GM20000 (cell line): Measurements from ENCODE around the gene WEE1.

Experiments used
- DNase-seq: peaks from one replicate; pipeline ENCODE4 v3.0.0; 2012; ENCODE audit warnings: low spot score
- TF ChIP-seq, protein P1 (sequence below): IDR thresholded peaks from 2 replicates; pipeline ENCODE4 v1.5.1; 2012; ENCODE audit warnings: mild to moderate bottlenecking, control low read depth; ENCODE audit errors: extremely low read depth, missing control alignments

WEE1 gene

DNA sequence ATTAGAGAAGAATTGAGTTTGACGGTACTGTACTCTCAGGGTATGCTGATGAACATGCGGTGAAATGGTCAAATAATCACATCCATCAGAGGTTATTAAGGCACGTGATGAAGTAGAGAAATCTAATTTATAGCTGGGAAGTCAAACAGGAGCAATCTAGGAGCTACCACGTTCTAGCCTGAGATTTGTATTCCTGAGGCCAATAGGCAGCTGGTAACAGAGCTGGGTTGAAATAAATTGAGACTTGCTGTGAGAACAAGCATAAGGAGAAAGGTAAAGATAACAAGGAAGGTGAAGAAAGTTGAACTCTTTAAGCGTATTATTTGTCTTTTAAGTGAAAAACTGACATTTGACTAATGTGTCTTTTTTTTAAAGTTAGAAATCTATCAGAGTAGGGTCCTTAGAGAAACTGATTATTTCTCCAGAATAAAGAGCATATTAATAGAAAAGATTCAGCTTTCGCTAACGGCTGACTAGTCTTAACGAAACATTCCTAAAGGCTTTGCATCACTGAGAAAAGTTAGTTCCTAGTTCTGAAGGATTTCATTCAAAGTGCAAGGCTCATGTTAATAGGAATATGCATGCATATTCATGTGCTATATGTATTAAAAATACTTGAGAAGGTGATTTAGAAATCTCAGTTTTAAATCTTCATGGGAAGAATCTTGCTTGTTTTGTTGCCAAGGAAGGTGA, 5.2 kb upstream of the WEE1 start:
- DNase-seq, result no peak
- TF ChIP-seq, protein P1, sequence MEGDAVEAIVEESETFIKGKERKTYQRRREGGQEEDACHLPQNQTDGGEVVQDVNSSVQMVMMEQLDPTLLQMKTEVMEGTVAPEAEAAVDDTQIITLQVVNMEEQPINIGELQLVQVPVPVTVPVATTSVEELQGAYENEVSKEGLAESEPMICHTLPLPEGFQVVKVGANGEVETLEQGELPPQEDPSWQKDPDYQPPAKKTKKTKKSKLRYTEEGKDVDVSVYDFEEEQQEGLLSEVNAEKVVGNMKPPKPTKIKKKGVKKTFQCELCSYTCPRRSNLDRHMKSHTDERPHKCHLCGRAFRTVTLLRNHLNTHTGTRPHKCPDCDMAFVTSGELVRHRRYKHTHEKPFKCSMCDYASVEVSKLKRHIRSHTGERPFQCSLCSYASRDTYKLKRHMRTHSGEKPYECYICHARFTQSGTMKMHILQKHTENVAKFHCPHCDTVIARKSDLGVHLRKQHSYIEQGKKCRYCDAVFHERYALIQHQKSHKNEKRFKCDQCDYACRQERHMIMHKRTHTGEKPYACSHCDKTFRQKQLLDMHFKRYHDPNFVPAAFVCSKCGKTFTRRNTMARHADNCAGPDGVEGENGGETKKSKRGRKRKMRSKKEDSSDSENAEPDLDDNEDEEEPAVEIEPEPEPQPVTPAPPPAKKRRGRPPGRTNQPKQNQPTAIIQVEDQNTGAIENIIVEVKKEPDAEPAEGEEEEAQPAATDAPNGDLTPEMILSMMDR, result no peak

DNA sequence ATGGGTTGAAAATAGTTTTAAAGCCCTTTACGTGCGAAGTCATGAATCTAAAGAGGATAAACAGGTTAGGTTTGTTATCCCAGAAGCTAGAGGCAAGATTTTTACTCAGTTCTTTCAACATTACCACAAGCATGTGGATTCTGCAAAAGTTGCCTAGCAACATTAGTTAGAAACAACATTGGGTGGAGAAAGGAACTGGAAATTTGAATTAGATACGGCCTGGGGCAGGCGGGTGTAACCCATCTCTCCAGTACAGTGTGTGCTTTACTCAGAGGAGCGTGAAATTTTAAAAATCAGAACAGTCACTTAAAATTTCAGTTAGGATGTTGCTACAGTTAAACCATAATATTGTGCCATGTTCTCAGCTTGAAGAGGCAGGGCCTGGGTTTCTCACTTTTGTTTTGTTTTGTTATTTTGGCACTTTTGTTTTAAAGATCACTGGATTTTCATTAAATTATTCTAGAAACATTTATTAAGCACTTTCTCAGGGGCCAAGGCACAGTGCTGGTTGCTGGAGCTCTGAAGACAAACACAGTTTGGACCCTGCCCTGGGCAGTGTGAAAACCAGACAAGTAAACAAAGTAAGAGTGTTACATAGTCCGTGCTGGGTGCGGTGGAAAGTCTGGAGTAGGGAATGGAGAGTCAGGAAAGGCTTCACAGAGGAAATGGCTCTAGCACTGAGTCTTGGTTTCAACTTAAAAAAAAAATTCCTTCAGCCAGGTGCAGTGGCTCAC, 4.4 kb upstream of the WEE1 start:
- peak; percentile 22 for DNase-seq
- TF ChIP-seq, protein P1, result no peak

DNA sequence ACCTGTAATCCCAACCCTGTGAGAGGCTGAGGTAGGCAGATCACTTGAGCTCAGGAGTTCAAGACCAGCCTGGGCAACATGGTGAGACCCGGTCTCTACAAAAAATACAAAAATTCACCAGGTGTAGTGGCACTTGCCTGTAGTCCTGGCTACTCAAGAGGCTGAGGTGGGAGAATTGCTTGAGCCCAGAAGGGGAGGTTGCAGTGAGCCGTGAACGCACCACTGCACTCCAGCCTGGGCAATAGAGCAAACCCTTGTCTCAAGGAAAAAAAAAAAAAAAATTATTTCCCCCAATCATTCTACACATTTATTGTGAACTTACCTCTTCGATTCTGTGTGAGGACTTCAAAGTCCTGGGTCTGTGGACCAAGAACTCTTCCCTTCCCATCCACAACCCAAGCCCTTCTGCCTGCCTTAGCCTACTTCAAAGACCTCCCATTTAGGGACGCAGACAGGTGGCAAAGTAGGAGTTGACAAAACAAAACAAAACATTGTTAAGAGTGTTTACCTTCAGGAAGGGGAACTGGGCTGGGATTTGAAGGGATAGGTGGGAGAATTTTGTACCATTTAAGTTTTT, 3.8 kb upstream of the WEE1 start:
- TF ChIP-seq, protein P1, result no peak
- DNase-seq, result no peak

DNA sequence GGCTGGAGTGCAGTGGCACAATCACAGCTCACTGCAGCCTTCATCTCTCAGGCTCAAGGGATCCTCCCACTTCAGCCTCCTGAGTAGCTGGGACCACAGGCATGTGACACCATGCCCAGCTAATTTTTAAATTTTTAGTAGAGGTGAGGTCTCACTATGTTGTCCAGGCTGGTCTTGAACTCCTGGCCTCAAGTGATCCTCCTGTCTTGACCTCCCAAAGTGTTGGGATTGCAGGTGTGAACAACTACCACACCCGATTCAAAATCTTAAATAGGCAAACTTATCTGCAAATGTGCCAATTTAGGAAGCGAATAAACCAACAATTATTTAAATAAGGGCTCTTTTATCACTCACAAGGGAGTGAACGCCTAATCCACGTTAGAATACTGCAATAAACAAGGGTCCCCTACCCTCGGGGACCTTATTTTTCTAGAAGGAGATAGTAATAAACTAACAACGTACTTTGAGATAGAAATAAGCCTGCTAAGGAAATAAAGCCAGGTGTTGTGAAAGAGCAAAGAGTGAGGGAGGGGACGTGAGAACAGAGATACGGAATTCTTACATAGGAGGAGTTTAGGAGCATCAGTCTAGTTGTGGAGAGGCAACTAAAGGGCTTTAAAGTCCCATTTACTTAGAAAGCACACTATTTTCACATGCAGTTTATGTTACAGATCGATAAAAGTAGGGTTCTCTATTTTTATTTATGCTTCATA, 3.0 kb upstream of the WEE1 start:
- TF ChIP-seq, protein P1, result no peak
- DNase-seq, result no peak

DNA sequence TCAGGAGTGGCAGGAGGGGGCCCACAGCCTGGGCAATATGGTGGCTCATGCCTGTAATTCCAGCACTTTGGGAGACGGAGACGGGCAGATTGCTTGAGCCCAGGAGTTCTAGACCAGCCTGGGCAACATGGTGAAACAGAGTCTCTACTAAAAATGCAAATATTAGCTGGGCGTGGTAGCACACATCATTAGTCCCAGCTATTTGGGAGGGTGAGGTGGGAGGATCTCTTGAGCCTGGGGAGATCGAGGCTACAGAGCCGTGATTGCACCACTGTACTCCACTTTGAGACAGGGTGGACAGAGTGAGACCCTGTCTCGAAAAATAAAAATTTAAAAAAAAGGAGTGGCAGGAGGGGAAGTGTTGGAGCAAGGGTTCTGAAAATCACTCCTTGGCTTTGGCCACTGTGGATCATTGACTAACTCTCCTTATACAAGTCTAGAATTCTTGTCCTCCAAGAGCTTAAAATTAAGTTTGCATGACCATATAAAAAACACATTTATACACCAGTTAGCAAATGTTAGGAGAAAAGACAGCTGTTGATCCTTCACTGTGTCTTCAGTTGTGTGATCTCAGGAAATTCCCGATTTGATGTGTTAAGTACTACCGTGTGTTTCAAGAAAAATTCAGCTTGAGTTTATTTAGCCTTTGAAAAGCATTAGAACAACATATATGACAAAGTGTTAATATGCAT, 2.3 kb upstream of the WEE1 start:
- TF ChIP-seq, protein P1, result no peak
- DNase-seq, result no peak

DNA sequence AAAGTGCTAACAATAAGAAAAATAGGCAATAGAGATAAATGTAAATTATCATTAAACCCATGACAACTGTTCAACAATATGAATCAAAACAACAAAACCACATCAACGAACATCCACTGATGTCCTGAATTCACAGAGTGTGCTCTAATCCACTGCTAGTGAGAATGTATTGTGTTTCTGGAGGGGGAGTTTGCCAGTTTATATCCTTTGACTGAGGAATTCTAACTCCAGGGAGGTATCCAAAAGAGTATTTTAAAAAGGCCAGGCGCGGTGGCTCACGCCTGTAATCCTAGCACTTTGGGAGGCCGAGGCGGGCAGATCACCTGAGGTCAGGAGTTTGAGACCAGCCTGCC, 1.7 kb upstream of the WEE1 start:
- no peak for DNase-seq
- TF ChIP-seq, protein P1, result no peak
